ENCODE results near the gene RASGEF1C.

The RASGEF1C gene

GRCh38 chr5:180180421-180180820, 28.6 kb downstream of the RASGEF1C start:
- DNase-seq (ENCODE audit: low read depth in 2 of 3, low spot score in 2 of 3), result no peak

GRCh38 chr5:180179442-180180420, 29.3 kb downstream of the RASGEF1C start:
- no peak for DNase-seq (ENCODE audit: low read depth in 2 of 3, low spot score in 2 of 3)

GRCh38 chr5:180178531-180179441, 30.2 kb downstream of the RASGEF1C start:
- DNase-seq (ENCODE audit: low read depth in 2 of 3, low spot score in 2 of 3), result no peak

- DNase-seq (ENCODE audit: low read depth in 2 of 3, low spot score in 2 of 3), result no peak
These were observed 32.8 kb downstream of the RASGEF1C start for GRCh38 chr5:180176191-180176590.

- DNase-seq (ENCODE audit: low read depth in 2 of 3, low spot score in 2 of 3), result no peak
These were observed 34.0 kb downstream of the RASGEF1C start for GRCh38 chr5:180175015-180175431.

GRCh38 chr5:180174587-180174972, 34.4 kb downstream of the RASGEF1C start:
- DNase-seq (ENCODE audit: low read depth in 2 of 3, low spot score in 2 of 3), result no peak

- DNase-seq (ENCODE audit: low read depth in 2 of 3, low spot score in 2 of 3), result no peak
These were observed 35.0 kb downstream of the RASGEF1C start for GRCh38 chr5:180173875-180174586.

GRCh38 chr5:180173198-180173544, 35.8 kb downstream of the RASGEF1C start:
- DNase-seq (ENCODE audit: low read depth in 2 of 3, low spot score in 2 of 3), result no peak

GRCh38 chr5:180172447-180173197, 36.4 kb downstream of the RASGEF1C start:
- no peak for DNase-seq (ENCODE audit: low read depth in 2 of 3, low spot score in 2 of 3)

GRCh38 chr5:180171568-180172094, 37.4 kb downstream of the RASGEF1C start:
- DNase-seq (ENCODE audit: low read depth in 2 of 3, low spot score in 2 of 3), result no peak

- DNase-seq (ENCODE audit: low read depth in 2 of 3, low spot score in 2 of 3), result no peak
These were observed 38.0 kb downstream of the RASGEF1C start for GRCh38 chr5:180170810-180171567.

- DNase-seq (ENCODE audit: low read depth in 2 of 3, low spot score in 2 of 3), result no peak
These were observed 38.8 kb downstream of the RASGEF1C start for GRCh38 chr5:180170106-180170809.

GRCh38 chr5:180169248-180170105, 39.5 kb downstream of the RASGEF1C start:
- DNase-seq (ENCODE audit: low read depth in 2 of 3, low spot score in 2 of 3), result no peak

- no peak for DNase-seq (ENCODE audit: low read depth in 2 of 3, low spot score in 2 of 3)
These were observed 40.3 kb downstream of the RASGEF1C start for GRCh38 chr5:180168758-180169157.

GRCh38 chr5:180166176-180166575, 42.8 kb downstream of the RASGEF1C start:
- no peak for DNase-seq (ENCODE audit: low read depth in 2 of 3, low spot score in 2 of 3)

GRCh38 chr5:180162304-180162661, 46.7 kb downstream of the RASGEF1C start:
- no peak for DNase-seq (ENCODE audit: low read depth in 2 of 3, low spot score in 2 of 3)

GRCh38 chr5:180161420-180162303, 47.3 kb downstream of the RASGEF1C start:
- no peak for DNase-seq (ENCODE audit: low read depth in 2 of 3, low spot score in 2 of 3)

All from activated CD8-positive, alpha-beta memory T cell treated with anti-CD3 and anti-CD28 coated beads for 48 hours (primary cell).